ENCODE results near the gene IGFL4. TPM values are rescaled to one million over a fixed set of nuclear protein-coding genes. Genes with fewer than 3 reads are reported as not detected.

IGFL4 gene
- total RNA-seq: not detected in 2 replicates

DNA sequence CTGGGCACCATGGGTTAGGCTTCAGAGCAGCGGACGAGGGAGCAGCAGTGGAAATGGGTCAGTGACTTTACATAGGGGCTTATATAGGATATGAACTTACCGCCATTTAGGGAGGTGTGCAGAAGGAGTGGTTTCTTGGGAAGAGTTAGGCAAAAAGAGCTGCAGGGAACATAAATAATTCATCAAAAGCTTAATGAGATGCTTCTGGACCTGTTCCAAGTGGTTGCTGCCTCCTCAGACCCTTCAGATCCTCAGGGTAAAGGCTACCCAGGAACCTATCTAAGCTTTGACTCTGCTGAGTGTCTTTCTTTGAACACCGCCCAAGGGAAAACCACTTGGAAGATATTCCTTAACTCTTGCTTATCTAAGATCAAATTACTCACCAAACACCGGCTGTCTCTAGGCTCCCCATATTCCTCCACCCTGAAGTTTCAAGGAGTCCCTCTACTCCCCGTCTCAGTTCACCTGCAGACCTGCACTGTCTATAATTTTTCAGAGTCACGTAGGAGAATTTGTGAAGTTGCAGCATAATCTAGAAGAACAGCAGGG, at the start of gene IGFL4:
Gene IGFL4, minus strand, starts transcription at position 51 of the 549 bp plus-strand sequence. Its CDS starts 40 bp downstream, at position 11.

DNA sequence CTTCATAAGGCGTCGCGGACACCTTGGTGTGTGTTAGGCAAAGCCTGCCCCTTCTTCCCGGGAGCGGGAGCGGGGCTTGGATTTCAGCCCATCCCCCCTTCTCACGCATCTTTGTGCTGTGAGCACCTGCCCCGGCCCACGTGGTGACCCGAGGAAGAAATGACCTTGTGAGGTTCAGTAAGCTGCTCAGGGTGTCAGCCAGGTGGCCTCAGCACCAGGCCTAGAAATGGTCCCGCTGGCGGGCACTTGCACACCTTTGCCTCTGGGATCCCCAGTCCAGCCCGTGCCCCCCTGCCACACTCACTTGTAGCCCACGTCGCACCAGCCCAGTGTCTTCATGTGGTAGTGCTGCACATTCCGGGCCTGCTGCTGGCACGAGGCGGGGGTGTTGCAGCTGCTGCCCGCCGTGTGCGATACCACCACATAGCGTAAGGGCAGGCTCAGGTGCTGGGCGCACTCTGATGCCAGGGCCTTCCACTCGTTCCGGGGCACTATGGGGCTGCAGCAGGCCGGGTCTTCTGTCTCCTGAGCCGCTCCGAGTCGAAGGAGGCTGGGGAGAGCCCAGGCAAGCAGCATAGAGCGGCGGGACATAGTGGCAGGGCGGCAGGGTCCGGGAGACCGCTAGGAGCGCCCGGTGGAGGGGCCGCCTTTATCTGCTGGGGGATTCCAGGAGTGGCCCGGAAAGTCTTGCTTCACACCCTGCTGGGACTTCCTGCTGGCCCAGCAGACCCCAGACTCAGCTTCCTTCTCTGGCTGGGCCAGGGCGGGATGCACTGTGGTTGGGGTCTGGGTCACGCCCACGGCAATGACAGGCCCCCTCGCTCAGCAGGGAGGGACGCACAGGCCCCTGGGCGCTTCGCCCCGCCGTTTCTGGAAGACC, 18.1 kb downstream of the IGFL4 start, which contains the start of gene PGLYRP1:
Gene PGLYRP1, minus strand, starts transcription at position 623 of the 880 bp plus-strand sequence. Its CDS starts 32 bp downstream, at position 591.

DNA sequence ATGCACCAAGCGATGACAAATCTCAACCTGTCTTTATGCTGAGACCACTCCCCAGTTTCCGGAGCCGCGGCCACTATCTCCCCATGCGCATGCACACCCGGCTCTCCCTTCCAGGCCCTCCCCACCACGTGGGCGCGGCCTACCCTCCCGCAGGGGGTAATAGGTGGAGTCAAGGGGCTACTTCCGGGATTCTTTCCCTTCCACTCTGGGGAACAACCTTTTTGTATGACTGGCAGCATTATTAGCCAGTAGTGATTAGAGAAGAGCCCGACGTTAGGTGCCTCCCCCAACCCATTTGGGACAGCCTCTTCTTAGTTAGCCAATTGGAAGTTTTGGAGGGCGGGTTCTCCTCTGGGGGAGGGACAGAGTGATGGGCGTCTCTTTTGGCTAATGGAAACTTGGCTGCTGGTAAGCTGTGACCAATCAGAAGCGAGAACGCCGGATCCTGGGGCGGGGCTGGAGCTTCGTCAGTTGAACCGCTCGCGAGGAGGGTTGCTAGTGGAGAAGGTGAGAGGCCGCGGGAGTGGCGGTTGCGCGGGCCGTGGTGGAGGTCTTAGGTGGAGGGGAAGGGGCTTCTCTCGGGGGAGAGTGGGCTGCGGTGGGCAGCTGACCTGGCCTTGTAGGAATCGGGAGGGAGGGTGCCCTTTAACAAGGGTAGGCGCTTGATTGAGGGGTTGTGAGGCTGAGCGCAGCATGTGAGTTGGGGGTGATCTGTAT, 45.6 kb downstream of the IGFL4 start, which contains the start of gene CCDC61:
Gene CCDC61, plus strand, starts transcription at position 470 of the 717 bp plus-strand sequence. CDS start 7,552 bp downstream, outside the sequence.

Other genes with a start within 250 kb of the IGFL4 start
- gene DMWD, start 248.2 kb downstream of the IGFL4 start, total RNA-seq: 30.8 and 31.1 TPM in 2 replicates
- gene RSPH6A, start 225.7 kb downstream of the IGFL4 start, total RNA-seq: not detected in 2 replicates
- gene SYMPK, start 177.9 kb downstream of the IGFL4 start, total RNA-seq: 33.5 and 40.6 TPM in 2 replicates
- gene FOXA3, start 176.7 kb downstream of the IGFL4 start, total RNA-seq: not detected in 2 replicates
- 21.1 and 32.6 TPM in 2 replicates for gene IRF2BP1, start 154.9 kb downstream of the IGFL4 start, total RNA-seq
- 0.53 and 3.5 TPM in 2 replicates for gene MYPOP, start 138.4 kb downstream of the IGFL4 start, total RNA-seq
- gene NANOS2, start 126.2 kb downstream of the IGFL4 start, total RNA-seq: not detected in 2 replicates
- gene NOVA2, start 67.1 kb downstream of the IGFL4 start, total RNA-seq: not detected in 2 replicates
- gene CCDC61, start 45.5 kb downstream of the IGFL4 start, total RNA-seq: 11.2 and 12.9 TPM in 2 replicates
- not detected in 2 replicates for gene PGLYRP1, start 17.9 kb downstream of the IGFL4 start, total RNA-seq
- gene IGFL3, start 83.7 kb upstream of the IGFL4 start, total RNA-seq: 5.0 TPM in 1 of 2 replicates, not detected in the other
- not detected in 2 replicates for gene IGFL2, start 107.2 kb upstream of the IGFL4 start, total RNA-seq
- gene IGFL1, start 188.7 kb upstream of the IGFL4 start, total RNA-seq: not detected in 2 replicates

Measured in myometrial cell (primary cell).